Stimulated activated CD8-positive, alpha-beta memory T cell treated with anti-CD3 and anti-CD28 coated beads, Interleukin-2, amount 100 ng/mL, for 48 hours (primary cell): ENCODE results near the gene OSBPL5.
A peak's percentile ranks its signal among the peaks of the same experiment; 100 is the strongest.

Source experiments
- DNase-seq, 2 donors: peaks; one replicate each; pipeline ENCODE4 v3.0.0-alpha.2; 2020; ENCODE audit warnings: low read depth in 2 of 2

The OSBPL5 gene

DNA sequence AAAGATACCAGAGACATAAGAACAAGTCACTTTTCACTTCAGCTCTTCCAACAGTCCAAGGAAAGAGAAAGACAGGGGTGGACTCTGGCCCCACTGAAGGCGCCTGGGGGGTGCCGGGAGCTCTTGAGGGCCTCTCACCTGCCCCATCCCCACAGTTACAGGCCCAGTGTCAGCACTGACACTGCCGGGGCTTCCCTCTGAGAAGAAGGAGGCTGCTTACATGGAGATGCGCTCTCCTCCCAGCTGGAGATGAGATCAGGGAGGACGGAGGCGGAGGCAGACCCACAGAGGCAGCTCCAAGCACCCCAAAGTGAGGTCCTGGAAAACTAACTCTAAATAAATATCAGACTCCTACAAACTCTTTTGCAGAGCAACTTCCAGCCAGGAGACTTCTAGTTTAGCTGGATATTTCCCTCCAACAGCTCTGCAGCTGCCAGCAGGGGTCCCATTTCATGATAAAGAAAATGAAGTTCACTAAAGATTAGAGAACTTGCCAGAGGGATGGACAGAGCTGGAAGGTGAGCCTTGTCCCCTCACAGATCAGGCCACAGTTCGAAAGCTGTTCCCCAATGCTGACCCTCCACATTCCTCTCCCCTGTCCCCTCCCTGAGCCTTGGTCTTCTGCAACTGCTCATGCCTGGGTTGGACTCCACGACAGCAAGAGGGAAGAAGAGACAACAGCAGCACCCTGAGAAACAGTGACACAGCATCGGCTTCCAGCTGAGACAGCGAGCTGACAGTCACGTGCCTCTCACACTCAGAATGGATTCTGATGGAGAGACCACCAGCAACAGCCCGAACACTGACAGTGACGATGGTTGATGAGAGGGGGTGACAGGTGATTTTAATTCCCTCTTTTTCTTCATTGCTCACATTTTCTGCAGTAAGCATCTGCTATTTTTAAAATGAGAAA, 113.7 kb downstream of the OSBPL5 start:
- DNase-seq, result no peak

DNA sequence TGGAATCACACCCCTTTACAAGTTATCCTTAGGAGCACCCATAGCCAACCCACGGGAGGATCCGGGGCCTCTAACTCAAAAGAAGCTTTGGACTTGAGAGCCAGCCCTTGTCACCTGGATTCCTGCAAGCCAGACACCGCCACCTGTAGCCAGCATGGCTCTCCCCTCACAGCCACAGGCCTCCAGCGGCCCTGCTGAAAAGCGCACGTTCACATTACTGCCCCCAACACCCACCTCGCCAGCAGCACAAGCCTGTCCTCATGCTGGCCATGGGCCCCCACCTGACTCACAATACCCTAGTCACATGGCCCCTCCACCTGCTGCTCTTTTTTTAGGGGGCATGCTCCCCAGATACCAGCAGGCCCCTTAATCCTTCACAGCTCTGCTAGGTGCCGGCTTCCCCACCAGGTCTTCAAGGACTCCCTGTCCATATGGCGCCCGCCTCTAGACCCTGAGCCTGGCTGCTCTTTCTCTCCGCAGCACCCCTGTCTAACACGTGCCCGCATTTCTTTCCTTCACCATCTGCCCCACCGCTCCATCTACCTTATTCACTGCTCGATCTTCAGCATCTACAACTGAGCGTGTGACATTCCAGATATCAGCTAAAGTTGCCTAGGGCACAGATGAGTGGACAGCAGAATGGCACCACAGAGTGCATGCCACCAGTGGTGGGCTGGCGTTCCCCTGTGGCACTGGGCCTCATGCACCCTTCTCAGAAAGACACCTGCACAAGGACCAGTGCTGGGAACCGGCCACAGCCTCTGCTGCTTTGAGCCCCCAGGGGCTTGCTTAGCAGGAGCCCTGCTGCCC, 114.5 kb downstream of the OSBPL5 start:
- DNase-seq, result no peak

DNA sequence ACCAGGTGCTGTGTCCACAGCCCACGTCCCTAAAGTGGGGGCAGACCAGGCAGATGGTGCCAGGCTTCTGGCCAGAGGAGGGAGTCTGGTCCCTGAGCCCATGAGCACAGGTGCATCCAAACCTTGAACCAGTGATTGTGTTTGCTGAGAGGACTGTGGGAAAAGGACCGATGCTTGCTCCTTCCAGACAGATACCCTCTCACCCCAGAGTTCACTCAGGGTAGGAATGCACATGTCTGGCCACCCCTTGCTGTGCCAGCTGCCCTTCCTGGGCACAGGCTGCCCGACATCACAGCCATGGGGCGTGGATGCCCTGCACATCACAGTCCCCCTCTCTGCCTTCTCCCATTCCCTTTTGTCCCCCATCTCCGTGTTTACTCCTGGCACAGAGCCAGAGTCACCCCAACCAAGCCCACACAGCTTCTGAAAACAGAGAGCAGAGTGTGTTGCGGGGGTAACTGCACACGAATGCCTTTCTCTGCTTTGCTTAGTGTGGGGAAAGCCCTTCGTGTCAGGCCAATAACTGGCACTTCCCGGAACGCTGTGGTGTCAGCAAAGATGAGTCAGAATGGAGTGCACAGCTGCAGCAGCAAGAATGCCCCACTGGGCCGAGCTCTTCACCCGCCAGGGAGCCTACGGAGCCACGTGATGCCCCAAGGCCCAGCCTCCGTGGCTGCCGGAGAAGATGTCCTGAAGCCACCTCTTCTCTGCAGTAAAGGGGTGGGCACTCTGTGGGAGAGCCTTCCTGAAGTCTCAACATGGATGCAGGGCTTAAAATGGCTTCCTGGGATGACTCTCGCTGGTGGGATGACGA, 115.5 kb downstream of the OSBPL5 start:
- DNase-seq, result peak; percentile 29 to 49

DNA sequence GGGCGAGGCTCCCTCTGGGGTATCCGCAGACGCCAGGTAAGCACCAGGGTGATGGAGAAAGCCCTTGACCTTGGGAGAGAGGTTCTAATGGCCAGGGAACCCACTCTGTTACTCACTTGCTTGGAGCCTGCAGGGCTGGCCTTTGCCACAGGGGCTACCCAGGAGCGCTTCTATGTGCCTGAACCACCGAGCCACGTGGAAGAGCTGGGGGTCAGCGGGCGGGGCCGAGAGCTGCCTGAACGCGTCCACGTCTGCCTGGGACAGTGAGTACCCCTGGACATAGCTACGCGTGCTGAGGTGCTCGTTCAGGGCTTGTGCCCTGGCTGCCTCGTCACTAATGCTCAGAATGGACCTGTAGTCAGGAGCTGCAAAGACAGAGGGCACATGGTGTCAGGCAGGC, 117.5 kb downstream of the OSBPL5 start:
- no peak for DNase-seq

DNA sequence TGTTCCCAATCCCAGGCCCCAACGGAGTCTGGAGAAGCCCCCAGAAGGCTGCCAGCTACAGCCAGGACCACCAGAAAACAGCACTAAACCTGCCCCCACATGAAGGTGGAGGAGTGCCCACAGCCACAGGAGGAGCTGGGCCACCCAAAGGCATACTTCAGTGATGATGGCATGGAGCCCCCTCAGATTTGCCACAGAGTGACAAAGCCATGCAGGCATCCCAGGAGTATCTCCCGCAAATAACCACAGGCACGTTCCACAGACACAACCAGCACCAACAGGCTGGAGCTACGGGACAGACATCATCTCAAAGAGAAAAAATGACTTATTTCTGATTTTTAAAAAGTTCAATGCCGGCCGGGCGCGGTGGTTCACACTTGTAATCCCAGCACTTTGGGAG, 118.5 kb downstream of the OSBPL5 start:
- DNase-seq, result no peak

DNA sequence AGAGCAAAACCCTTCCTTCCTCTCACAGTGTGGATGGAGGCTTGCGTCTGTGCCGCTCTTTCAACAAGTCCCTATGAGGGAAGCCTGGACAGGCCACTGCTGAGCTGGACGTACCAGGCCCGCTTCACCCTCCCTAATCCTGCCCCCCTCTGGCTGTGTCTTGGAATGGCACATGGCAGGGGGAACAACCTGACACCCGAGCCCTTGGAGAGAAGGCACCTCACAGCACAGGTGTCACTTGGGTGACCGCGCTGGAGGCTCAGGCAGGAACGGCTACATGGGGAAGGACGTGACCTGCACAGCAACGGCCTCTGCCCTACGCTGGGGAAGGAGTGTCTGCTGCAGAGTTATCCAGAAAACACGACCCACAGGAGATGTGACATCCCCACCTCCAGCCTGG, 118.9 kb downstream of the OSBPL5 start:
- DNase-seq, result no peak

DNA sequence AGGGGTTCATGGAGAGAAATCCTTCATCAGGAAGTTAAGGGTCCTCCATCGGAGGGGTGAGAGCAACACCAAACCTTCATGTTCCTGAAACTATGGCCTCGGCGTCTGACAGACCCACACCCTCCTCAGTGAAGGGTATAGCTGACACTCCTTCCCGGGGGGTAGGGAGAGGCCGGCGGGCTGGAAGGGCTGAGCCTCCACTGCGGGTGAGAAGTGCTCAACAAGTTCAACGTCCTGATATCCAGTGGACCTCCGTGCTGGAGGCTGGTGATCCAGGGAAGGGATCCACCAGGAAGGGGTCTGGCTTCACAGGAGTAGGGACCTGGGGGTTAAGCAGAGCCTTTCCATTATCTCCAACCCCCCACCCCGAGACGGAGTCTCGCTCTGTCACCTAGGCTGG, 120.2 kb downstream of the OSBPL5 start:
- DNase-seq, result no peak

DNA sequence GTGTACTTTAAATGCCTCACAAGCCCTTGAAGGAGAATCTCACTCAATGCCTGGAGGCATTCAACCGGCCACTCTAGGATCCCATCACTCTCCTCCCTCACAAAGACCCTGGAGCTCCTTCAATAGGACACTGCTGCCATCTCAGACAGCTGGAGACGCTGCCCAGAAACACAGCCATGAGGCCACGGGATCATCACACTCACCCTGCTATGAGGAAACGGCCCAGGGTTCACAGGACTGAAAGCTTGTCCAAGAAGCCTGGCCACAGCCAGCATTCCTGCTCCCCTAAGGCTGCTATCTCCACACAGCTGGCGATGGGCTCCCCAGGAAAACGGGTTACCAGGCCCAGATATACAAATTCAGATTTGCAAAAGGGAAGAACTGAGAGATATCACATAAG, 121.1 kb downstream of the OSBPL5 start:
- DNase-seq, result no peak

DNA sequence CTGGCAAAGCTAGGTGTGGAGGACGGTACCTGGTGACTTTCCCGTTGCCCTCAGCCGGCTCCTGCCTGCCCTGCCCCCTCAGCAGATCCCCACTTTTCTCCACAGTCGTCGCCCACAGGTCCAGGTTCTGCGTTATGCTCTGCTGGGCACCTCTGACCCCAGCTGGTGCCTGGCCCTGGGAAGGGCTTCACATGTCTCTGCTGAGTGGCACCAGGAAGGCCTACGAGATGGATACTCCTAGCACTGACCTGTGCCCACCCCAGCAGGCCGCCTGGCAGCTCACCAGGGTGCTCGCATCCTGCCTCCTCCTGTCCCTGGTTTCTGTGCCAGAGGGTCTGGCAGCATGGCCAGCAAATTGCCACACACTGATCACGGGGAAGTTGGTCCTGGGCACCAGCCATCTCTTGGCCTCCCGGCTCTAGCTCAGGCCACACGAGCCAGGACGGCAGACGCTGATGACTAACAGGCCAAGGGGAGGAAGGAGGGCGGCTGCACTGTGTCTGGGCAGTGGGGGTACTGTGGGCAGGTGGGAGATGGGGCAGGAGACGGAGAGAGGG, 121.7 kb downstream of the OSBPL5 start:
- DNase-seq, result no peak

DNA sequence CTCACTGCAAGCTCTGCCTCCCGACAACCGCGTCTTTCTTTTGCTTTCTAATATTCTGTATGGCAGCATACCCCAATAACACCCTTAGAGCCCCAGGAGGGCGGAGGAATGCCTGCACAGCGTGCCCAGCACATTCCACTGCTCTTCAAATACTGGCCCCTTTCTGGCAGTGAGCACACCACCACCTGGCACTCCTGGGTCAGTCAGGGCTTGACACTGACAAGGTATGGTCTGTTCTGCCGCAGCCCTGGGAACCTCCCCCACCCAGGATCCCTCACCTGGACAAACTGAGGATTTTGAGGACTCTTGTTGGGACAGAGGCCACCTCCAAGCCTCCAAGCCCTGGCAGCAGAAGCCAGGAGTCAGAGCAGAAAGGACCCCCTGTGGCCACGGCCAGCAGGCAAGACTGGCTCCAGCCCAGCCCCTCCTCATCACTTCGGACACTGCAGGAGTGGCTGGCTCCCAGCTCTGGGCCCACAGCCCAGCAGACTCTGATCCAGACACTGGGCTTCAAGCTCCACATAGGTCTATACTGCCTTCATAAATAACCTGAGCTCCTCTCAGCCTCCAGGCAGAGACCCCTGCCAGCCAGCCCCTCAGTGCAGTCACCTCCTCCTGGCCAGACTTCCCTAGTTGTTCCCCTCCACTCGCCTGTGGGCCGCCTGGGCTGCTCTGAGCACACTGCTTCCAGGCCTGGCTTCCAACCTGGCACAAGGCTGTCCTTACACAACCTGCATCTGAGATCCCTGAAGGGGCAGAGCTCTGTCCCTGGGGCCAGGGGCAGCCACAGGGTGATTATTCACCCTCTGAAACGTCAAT, 122.4 kb downstream of the OSBPL5 start:
- no peak for DNase-seq

DNA sequence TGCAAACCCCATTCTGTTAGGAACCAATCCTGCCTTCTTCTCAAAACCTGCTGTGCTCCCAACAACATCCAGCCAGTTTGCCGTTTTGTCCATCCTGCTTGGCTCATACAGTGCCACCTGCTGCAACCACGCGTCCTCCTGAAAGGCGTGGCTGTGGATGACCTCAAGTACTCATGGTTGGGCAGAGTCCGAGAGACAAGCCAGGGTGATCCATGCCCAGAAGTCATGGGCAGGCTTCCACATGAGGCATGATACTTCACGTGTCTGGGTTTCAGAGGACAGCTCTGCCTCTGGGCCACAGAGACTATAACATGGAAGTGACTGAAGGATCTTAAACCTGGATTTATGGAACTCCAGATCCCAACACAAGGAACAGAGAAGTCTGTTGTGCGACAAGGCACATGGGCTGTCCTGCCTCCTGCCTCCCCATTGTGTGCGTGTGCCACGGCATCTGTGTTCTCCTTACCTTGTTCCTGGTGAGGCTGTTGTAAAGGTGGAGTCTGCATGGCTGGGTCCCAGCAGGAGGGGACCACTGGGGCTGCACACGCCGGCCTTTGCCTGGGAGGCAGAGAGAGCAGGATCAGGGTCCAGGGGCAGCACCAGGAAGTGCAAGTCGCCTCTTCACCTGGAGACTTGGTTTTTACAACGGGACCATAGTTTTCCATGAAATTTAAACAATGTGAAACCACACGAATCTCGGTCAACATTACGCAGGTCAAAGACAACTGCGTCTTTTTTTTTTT, 123.2 kb downstream of the OSBPL5 start:
- DNase-seq, result no peak

DNA sequence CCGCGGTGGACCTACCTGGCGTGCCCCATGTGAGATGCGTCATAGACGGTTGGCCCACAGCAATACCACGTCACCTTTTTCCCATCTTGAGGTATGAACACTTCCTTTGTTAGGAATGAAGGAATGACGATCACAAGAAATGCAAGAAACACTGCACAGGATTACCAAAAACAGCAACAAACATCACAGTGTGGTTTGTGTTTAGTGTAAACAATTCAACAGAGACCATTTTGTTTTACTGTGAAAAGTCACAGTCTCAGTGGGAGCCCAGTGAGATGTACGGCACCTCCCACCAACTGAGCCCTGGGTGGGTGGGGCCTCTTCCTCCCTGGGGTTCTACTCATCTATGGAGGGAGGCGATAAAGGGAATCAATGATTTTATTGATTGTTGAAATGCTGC, 124.2 kb downstream of the OSBPL5 start:
- no peak for DNase-seq

DNA sequence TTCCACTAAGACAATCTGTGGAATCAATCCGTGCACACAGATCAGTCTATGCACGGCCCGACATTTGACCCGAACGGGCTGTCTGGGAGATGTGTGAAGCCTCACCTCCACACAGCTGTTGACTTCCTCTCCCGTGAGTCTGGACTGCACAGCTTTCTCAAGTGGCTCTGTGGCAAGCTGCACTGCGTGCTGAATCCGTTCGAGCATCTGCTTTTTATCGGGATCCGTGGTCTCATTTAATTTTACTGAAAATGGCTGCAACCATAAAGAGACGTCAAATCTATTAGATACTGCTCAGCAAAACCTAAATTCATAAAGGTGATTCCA, 127.2 kb downstream of the OSBPL5 start:
- no peak for DNase-seq
